Measurements from ENCODE around the gene CEACAM6. TPM values are rescaled to one million over a fixed set of nuclear protein-coding genes. Genes with fewer than 3 reads are reported as not detected.

CEACAM6 gene
- total RNA-seq, 1 experiment from 2014 or later, result 44.5 TPM

- H3K27me3 Mint-ChIP-seq (ENCODE audit: unreplicated experiment), result peaks cover 31% of the 10 kb centered on the region
- H3K4me1 Mint-ChIP-seq (ENCODE audit: low read depth, unreplicated experiment), result peaks cover 26% of the 10 kb centered on the region
- CTCF ChIA-PET, result interaction anchor here (0.6 to 5.5 kb wide), 23 partner anchors 9 to 166 kb away, joined by 3 to 50 read pairs (median 5); partner anchors contain the start of genes CEACAM6, RABAC1 and RPS19
- no peaks in the 10 kb centered on the region for H3K9me3 Mint-ChIP-seq (ENCODE audit: low read depth, unreplicated experiment)
- H3K4me3 Mint-ChIP-seq (ENCODE audit: low read depth, unreplicated experiment), result peak overlapping the region; percentile 4
- H3K36me3 Mint-ChIP-seq (ENCODE audit: insufficient read depth, unreplicated experiment), result no peaks in the 10 kb centered on the region
- intact Hi-C loops (cut with micrococcal nuclease; ENCODE audit: unreplicated experiment), result loop anchor here (1.0 to 10.0 kb wide), 2 partner anchors 29 to 162 kb away; partner anchors contain the start of gene RABAC1
- TF ChIP-seq CTCF (IDR thresholded peaks at IDR 0.05; ENCODE audit: unreplicated experiment), result peak; percentile 67
- DNase-seq, result peak; percentile 70
- H3K27ac Mint-ChIP-seq (ENCODE audit: unreplicated experiment), result peak overlapping the region; percentile 48
- no TSS peak for BruUV-seq (replicated peaks)
Measured at GRCh38 chr19:41792513-41793413, 37.4 kb downstream of the CEACAM6 start.

- Mint-ChIP-seq H3K36me3 (ENCODE audit: insufficient read depth, unreplicated experiment) (no peaks in the 10 kb centered on the region), H3K4me3 (ENCODE audit: low read depth, unreplicated experiment) (no peak overlapping the region), H3K27me3 (ENCODE audit: unreplicated experiment) (peaks cover 31% of the 10 kb centered on the region), H3K9me3 (ENCODE audit: low read depth, unreplicated experiment) (no peaks in the 10 kb centered on the region), H3K27ac (ENCODE audit: unreplicated experiment) (no peak overlapping the region), H3K4me1 (ENCODE audit: low read depth, unreplicated experiment) (peaks cover 26% of the 10 kb centered on the region)
- TF ChIP-seq CTCF (IDR thresholded peaks at IDR 0.05; ENCODE audit: unreplicated experiment), result no peak
- BruUV-seq (replicated peaks), result no TSS peak
- no peak for DNase-seq
- intact Hi-C loops (cut with micrococcal nuclease; ENCODE audit: unreplicated experiment), result loop anchor here (10.0 kb wide), 1 partner anchor 161 kb away; the partner anchor contains the start of gene RABAC1
- CTCF ChIA-PET, result interaction anchor here (1.0 to 5.5 kb wide), 12 partner anchors 11 to 165 kb away, joined by 3 to 50 read pairs (median 8); partner anchors contain the start of genes CEACAM6, RABAC1 and RPS19
Measured at GRCh38 chr19:41793414-41793727, 38.0 kb downstream of the CEACAM6 start.

GRCh38 chr19:41795031-41795461 lies 39.7 kb downstream of the CEACAM6 start:
- H3K36me3 Mint-ChIP-seq (ENCODE audit: insufficient read depth, unreplicated experiment), result no peaks in the 10 kb centered on the region
- intact Hi-C loops (cut with micrococcal nuclease; ENCODE audit: unreplicated experiment), result loop anchor here (10.0 kb wide), 1 partner anchor 160 kb away; the partner anchor contains the start of gene RABAC1
- CTCF ChIA-PET, result interaction anchor here (1.0 to 5.5 kb wide), 5 partner anchors 21 to 96 kb away, joined by 3 to 50 read pairs (median 5); partner anchors contain the start of gene CEACAM6
- peak; percentile 98 for TF ChIP-seq CTCF (IDR thresholded peaks at IDR 0.05; ENCODE audit: unreplicated experiment)
- no peaks in the 10 kb centered on the region for H3K9me3 Mint-ChIP-seq (ENCODE audit: low read depth, unreplicated experiment)
- BruUV-seq (replicated peaks), result no TSS peak
- H3K27ac Mint-ChIP-seq (ENCODE audit: unreplicated experiment), result no peak overlapping the region
- peak; percentile 76 for DNase-seq
- H3K4me3 Mint-ChIP-seq (ENCODE audit: low read depth, unreplicated experiment), result no peak overlapping the region
- H3K27me3 Mint-ChIP-seq (ENCODE audit: unreplicated experiment), result peaks cover 31% of the 10 kb centered on the region
- H3K4me1 Mint-ChIP-seq (ENCODE audit: low read depth, unreplicated experiment), result peaks cover 37% of the 10 kb centered on the region

GRCh38 chr19:41796362-41796761 lies 41.0 kb downstream of the CEACAM6 start, which contains the start of gene CEACAM3:
Gene CEACAM3, plus strand, starts transcription at chr19:41796587. Its CDS starts 91 bp downstream, at chr19:41796678.
- Mint-ChIP-seq H3K27ac (ENCODE audit: unreplicated experiment) (no peak within 1 kb of the TSS), H3K4me1 (ENCODE audit: low read depth, unreplicated experiment) (peaks cover 37% of the 10 kb centered on the region), H3K4me3 (ENCODE audit: low read depth, unreplicated experiment) (no peak within 1 kb of the TSS), H3K9me3 (ENCODE audit: low read depth, unreplicated experiment) (no peaks in the 10 kb centered on the region), H3K36me3 (ENCODE audit: insufficient read depth, unreplicated experiment) (no peaks in the 10 kb centered on the region), H3K27me3 (ENCODE audit: unreplicated experiment) (peaks cover 31% of the 10 kb centered on the region)
- no peak for DNase-seq
- no peak for TF ChIP-seq CTCF (IDR thresholded peaks at IDR 0.05; ENCODE audit: unreplicated experiment)
- no TSS peak for BruUV-seq (replicated peaks)
- intact Hi-C loops (cut with micrococcal nuclease; ENCODE audit: unreplicated experiment), result loop anchor here (10.0 kb wide), 1 partner anchor 158 kb away; the partner anchor contains the start of gene RABAC1
- CTCF ChIA-PET, result interaction anchor here (5.5 kb wide), 1 partner anchor 42 kb away, joined by 50 read pairs; the partner anchor contains the start of gene CEACAM6

All from Calu3 (cell line).